Gastrocnemius medialis (tissue), 4 donors: Measurements from ENCODE around the gene RIMBP2. TPM values are rescaled to one million over a fixed set of nuclear protein-coding genes. Genes with fewer than 3 reads are reported as not detected.

Experiments
- ATAC-seq, 2 donors: fragments of 150-250 bp; one replicate each; pipeline ENCODE4 v1.9.1; 2016
- DNase-seq, 2 donors: peaks; one replicate each; pipeline ENCODE4 v3.0.0-alpha.2; 2019
- H3K27ac ChIP-seq, 4 donors: fragments of 200-600 bp; sonication (generic); 1 replicate in 1 of 4; 2 replicates in 3 of 4; pipeline ENCODE4 v1.5.1; 2016 to 2018; ENCODE audit warnings: mild to moderate bottlenecking in 2 of 4, moderate library complexity in 1 of 4
- H3K27me3 ChIP-seq, 3 donors: fragments of 200-600 bp; sonication (generic) in 2 of 3; 1 replicate in 1 of 3; 2 replicates in 2 of 3; pipeline versions ENCODE4 v1.5.1 to v1.6.0; 2016 to 2019; ENCODE audit warnings: mild to moderate bottlenecking in 1 of 3, moderate library complexity in 1 of 3
- H3K36me3 ChIP-seq, 2 donors: fragments of 200-600 bp; sonication (generic) in 1 of 2; one replicate each; pipeline ENCODE4 v1.5.1; 2017 to 2018
- H3K4me1 ChIP-seq, 2 donors: fragments of 200-600 bp; sonication (generic) in 1 of 2; one replicate each; pipeline ENCODE4 v1.5.1; 2016 to 2017; ENCODE audit warnings: mild to moderate bottlenecking in 2 of 2
- H3K4me3 ChIP-seq, 4 donors: fragments of 200-600 bp; sonication (generic) in 3 of 4; 1 replicate in 1 of 4; 2 replicates in 3 of 4; pipeline ENCODE4 v1.5.1; 2016 to 2019; ENCODE audit warnings: mild to moderate bottlenecking in 2 of 4
- H3K9me3 ChIP-seq, 3 donors: fragments of 200-600 bp; sonication (generic) in 2 of 3; 1 replicate in 1 of 3; 2 replicates in 2 of 3; pipeline ENCODE4 v1.5.1; 2016 to 2019
- CTCF ChIP-seq, 5 experiments: fragments of 450-650 bp in 3 of 5; fragments of 200-600 bp in 2 of 5; sonication (generic) in 2 of 5; IDR thresholded peaks in 4 of 5; conservative IDR thresholded peaks in 1 of 5; 1 replicate in 4 of 5; 2 replicates in 1 of 5; pipeline ENCODE4 v1.5.1; 2016 to 2019; ENCODE audit warnings: antibody characterized with exemption in 5 of 5, mild to moderate bottlenecking in 3 of 5, moderate library complexity in 3 of 5
- POLR2A ChIP-seq, 2 donors: fragments of 450-650 bp; IDR thresholded peaks; one replicate each; pipeline ENCODE4 v1.6.1; 2017; ENCODE audit warnings: antibody characterized with exemption in 2 of 2, mild to moderate bottlenecking in 2 of 2, moderate library complexity in 2 of 2
- in situ Hi-C, 4 donors: fragments of 200-750 bp; cut with MboI; loops; one replicate each; pipeline versions ENCODE4 v1.15.0 to v1.8.0; 2017; ENCODE audit warnings: low sequenced_read_pairs in 4 of 4
- intact Hi-C: fragments of 100-400 bp; cut with DNase I; formaldehyde crosslinking; loops from one replicate; pipeline ENCODE4 v1.15.1; 2023; ENCODE audit warnings: low total_unique reads
- total RNA-seq, 4 donors: library from RNA; depleted of rRNA; stranded (reverse); fragments of >200 nt; gene quantifications; one replicate each; pipeline versions ENCODE4 v1.1.0 to v1.2.3, GENCODE V29; 2016

The RIMBP2 gene
- total RNA-seq, 4 donors from 2014 or later, result 0.76 to 2.2 (median 1.2) TPM; not detected in 1

- no peak for DNase-seq
- Histone ChIP-seq H3K4me3 (no peak overlapping the region), H3K4me1 (peaks cover 5 to 6% of the 10 kb centered on the region in 2 donors), H3K9me3 (no peaks in the 10 kb centered on the region), H3K27ac (no peak overlapping the region), H3K27me3 (peaks cover 18 to 34% (median 27%) of the 10 kb centered on the region in 3 donors), H3K36me3 (no peaks in the 10 kb centered on the region)
- no peak for ATAC-seq
- in situ Hi-C loops (no loop called here), intact Hi-C loops (no loop called here)
- no peak for TF ChIP-seq POLR2A (IDR thresholded peaks at IDR 0.05)
- no peak for TF ChIP-seq CTCF (IDR thresholded peaks at IDR 0.05 in 4 of 5, conservative IDR thresholded peaks at IDR 0.05 in 1 of 5)
These were observed 3.6 kb downstream of the RIMBP2 start for GRCh38 chr12:130712346-130713065.

GRCh38 chr12:130711756-130712155 lies 4.3 kb downstream of the RIMBP2 start:
- no peaks in the 10 kb centered on the region for H3K36me3 ChIP-seq
- H3K27ac ChIP-seq, result no peak overlapping the region
- H3K9me3 ChIP-seq, result no peaks in the 10 kb centered on the region
- DNase-seq (no peak), ATAC-seq (no peak)
- peaks cover 14 to 30% (median 27%) of the 10 kb centered on the region in 3 donors for H3K27me3 ChIP-seq
- H3K4me3 ChIP-seq, result no peak overlapping the region
- TF ChIP-seq POLR2A (IDR thresholded peaks at IDR 0.05) (no peak), CTCF (IDR thresholded peaks at IDR 0.05 in 4 of 5, conservative IDR thresholded peaks at IDR 0.05 in 1 of 5) (no peak)
- intact Hi-C loops (no loop called here), in situ Hi-C loops (no loop called here)
- H3K4me1 ChIP-seq, result peaks cover 5 to 6% of the 10 kb centered on the region in 2 donors

- no peak overlapping the region for H3K27ac ChIP-seq
- peaks cover 5 to 6% of the 10 kb centered on the region in 2 donors for H3K4me1 ChIP-seq
- ATAC-seq, result no peak
- in situ Hi-C loops, result no loop called here
- H3K27me3 ChIP-seq, result peaks cover 11 to 24% (median 19%) of the 10 kb centered on the region in 3 donors
- TF ChIP-seq CTCF (IDR thresholded peaks at IDR 0.05 in 4 of 5, conservative IDR thresholded peaks at IDR 0.05 in 1 of 5) (no peak), POLR2A (IDR thresholded peaks at IDR 0.05) (no peak)
- no peak overlapping the region for H3K4me3 ChIP-seq
- no peak for DNase-seq
- intact Hi-C loops, result no loop called here
- H3K36me3 ChIP-seq, result no peaks in the 10 kb centered on the region
- no peaks in the 10 kb centered on the region for H3K9me3 ChIP-seq
These were observed 5.4 kb downstream of the RIMBP2 start for GRCh38 chr12:130710733-130711080.

GRCh38 chr12:130709971-130710732 lies 5.9 kb downstream of the RIMBP2 start:
- Histone ChIP-seq H3K27me3 (peaks cover 11 to 18% (median 14%) of the 10 kb centered on the region in 3 donors), H3K27ac (no peak overlapping the region), H3K9me3 (no peaks in the 10 kb centered on the region), H3K36me3 (no peaks in the 10 kb centered on the region), H3K4me1 (peaks cover under 1 to 5% of the 10 kb centered on the region in 2 donors), H3K4me3 (no peak overlapping the region)
- TF ChIP-seq CTCF (IDR thresholded peaks at IDR 0.05 in 4 of 5, conservative IDR thresholded peaks at IDR 0.05 in 1 of 5) (no peak), POLR2A (IDR thresholded peaks at IDR 0.05) (no peak)
- DNase-seq, result no peak
- intact Hi-C loops, result no loop called here
- in situ Hi-C loops, result no loop called here
- no peak for ATAC-seq
